Measurements from ENCODE around the gene NDUFB4. TPM values are rescaled to one million over a fixed set of nuclear protein-coding genes. Genes with fewer than 3 reads are reported as not detected.
"Not testable (repeated sequence)": the region's sequence is repeated elsewhere in the genome, so short reads cannot be mapped to it uniquely, and the experiment has no call there.

The NDUFB4 gene
- total RNA-seq, 1 experiment from 2014 or later = 161 TPM

- H3K27me3 ChIP-seq (ENCODE audit: insufficient read depth, low read length); H3K4me1 ChIP-seq (ENCODE audit: control insufficient read depth in 1 of 2, insufficient read depth in 2 of 2, low read length in 2 of 2); H3K27ac ChIP-seq (ENCODE audit: low read depth, low read length); H3K79me2 ChIP-seq (ENCODE audit: insufficient read depth, low read length); H3K9me2 ChIP-seq (ENCODE audit: insufficient read depth); H3K9me3 ChIP-seq (ENCODE audit: control insufficient read depth in 1 of 2, insufficient read depth in 1 of 2, low read depth in 1 of 2, low read length in 2 of 2); H4K20me1 ChIP-seq (ENCODE audit: insufficient read depth); BruUV-seq (replicated peaks); RAD21 ChIA-PET (ENCODE audit: low non-redundant PET in 1 of 2, low total read pairs in 2 of 2, uncharacterized antibody in 2 of 2, unreplicated experiment in 2 of 2); CTCF ChIA-PET; intact Hi-C loops (cut with micrococcal nuclease); ATAC-seq; H3K4me3 ChIP-seq (replicated peaks in 1 of 2; ENCODE audit: low read depth in 1 of 2, low read length in 2 of 2); H3K4me2 ChIP-seq (ENCODE audit: low read length); H3K36me3 ChIP-seq (ENCODE audit: control insufficient read depth in 1 of 2, insufficient read depth in 2 of 2, low read length in 2 of 2); H2AFZ ChIP-seq (ENCODE audit: low read depth, low read length, poor library complexity, severe bottlenecking); H3K9ac ChIP-seq (ENCODE audit: low read length): not testable (repeated sequence)
- DNase-seq (ENCODE audit: low read depth, low spot score) = peak; percentile 8
- POLR2A ChIA-PET = interaction anchor here (1.0 kb wide), 1 partner anchor 21 kb away, joined by 3 read pairs; the partner anchor contains the start of gene NDUFB4
These were observed 20.6 kb downstream of the NDUFB4 start for GRCh38 chr3:120616745-120617144.

- Histone ChIP-seq H2AFZ (ENCODE audit: low read depth, low read length, poor library complexity, severe bottlenecking) (peak overlapping the region; percentile 87), H3K27ac (ENCODE audit: low read depth, low read length) (peak overlapping the region; percentile 46), H4K20me1 (ENCODE audit: insufficient read depth) (no peaks in the 10 kb centered on the region), H3K4me2 (ENCODE audit: low read length) (peak overlapping the region; percentile 78), H3K9ac (ENCODE audit: low read length) (peak overlapping the region; percentile 60), H3K4me3 (replicated peaks in 1 of 2; ENCODE audit: low read depth in 1 of 2, low read length in 2 of 2) (peak overlapping the region; percentile 43 to 49), H3K4me1 (ENCODE audit: control insufficient read depth in 1 of 2, insufficient read depth in 2 of 2, low read length in 2 of 2) (peaks cover 13 to 29% of the 10 kb centered on the region in 2 experiments), H3K9me3 (ENCODE audit: control insufficient read depth in 1 of 2, insufficient read depth in 1 of 2, low read depth in 1 of 2, low read length in 2 of 2) (no peaks in the 10 kb centered on the region), H3K27me3 (ENCODE audit: insufficient read depth, low read length) (no peaks in the 10 kb centered on the region), H3K36me3 (ENCODE audit: control insufficient read depth in 1 of 2, insufficient read depth in 2 of 2, low read length in 2 of 2) (no peaks in the 10 kb centered on the region), H3K9me2 (ENCODE audit: insufficient read depth) (no peaks in the 10 kb centered on the region), H3K79me2 (ENCODE audit: insufficient read depth, low read length) (no peaks in the 10 kb centered on the region)
- ChIA-PET RAD21 (ENCODE audit: low non-redundant PET in 1 of 2, low total read pairs in 2 of 2, uncharacterized antibody in 2 of 2, unreplicated experiment in 2 of 2) (interaction anchor here in 1 of 2 experiments (1.1 kb wide), 1 partner anchor 173 kb away, joined by 3 read pairs; no protein-coding TSS in a partner anchor), POLR2A (interaction anchor here (0.9 to 1.6 kb wide), 3 partner anchors 9 to 55 kb away, joined by 3 to 5 read pairs (median 4); partner anchors contain the start of gene NDUFB4), CTCF (interaction anchor here (0.5 to 1.2 kb wide), 9 partner anchors 9 to 643 kb away, joined by 3 to 6 read pairs (median 3); partner anchors contain the start of gene NDUFB4)
- DNase-seq (ENCODE audit: low read depth, low spot score) = no peak
- ATAC-seq = no peak
- intact Hi-C loops (cut with micrococcal nuclease) = loop anchor here (2.0 kb wide), 1 partner anchor 120 kb away; the partner anchor contains the start of genes GTF2E1 and RABL3
- no TSS peak for BruUV-seq (replicated peaks)
- TF ChIP-seq POLR2AphosphoS5 (IDR thresholded peaks at IDR 0.05; ENCODE audit: low read depth, low read length) = no peak
- TF ChIP-seq MAX (IDR thresholded peaks at IDR 0.05) = no peak
- no peak for TF ChIP-seq ZFX (IDR thresholded peaks at IDR 0.05)
- no peak for TF ChIP-seq ZBTB33 (IDR thresholded peaks at IDR 0.05; ENCODE audit: extremely low read depth, insufficient replicate concordance, low read length)
- TF ChIP-seq REST (IDR thresholded peaks at IDR 0.05; ENCODE audit: low read depth) = no peak
- TF ChIP-seq SP1 (IDR thresholded peaks at IDR 0.05; ENCODE audit: low read depth) = no peak
- no peak for TF ChIP-seq CTCF (IDR thresholded peaks at IDR 0.05 in 2 of 3, conservative IDR thresholded peaks at IDR 0.05 in 1 of 3; ENCODE audit: borderline replicate concordance in 1 of 3, insufficient read depth in 1 of 3, low read depth in 2 of 3, low read length in 2 of 3)
- no peak for TF ChIP-seq ZNF274 (IDR thresholded peaks at IDR 0.05; ENCODE audit: low read depth, low read length)
- no peak for TF ChIP-seq EGR1 (IDR thresholded peaks at IDR 0.05; ENCODE audit: low read depth)
- TF ChIP-seq ATF3 (IDR thresholded peaks at IDR 0.05) = no peak
These were observed 26.3 kb downstream of the NDUFB4 start for GRCh38 chr3:120622457-120622856.
